K562 (cell line): ENCODE measurements around the gene ALDH7A1. TPM values are rescaled to one million over a fixed set of nuclear protein-coding genes. Genes with fewer than 3 reads are reported as not detected.

Source experiments
- ATAC-seq: fragments of 200-7000 bp; cut with Tn5 transposase; 3 replicates; pipeline ENCODE4 v1.9.1; 2020; ENCODE audit warnings: moderate library complexity
- BruUV-seq: library from RNA; stranded (reverse); fragments of 400-500 nt; replicated peaks from 2 replicates; lab custom pipeline; 2021; lab: Mats Ljungman, UMichigan
- CTCF ChIA-PET: fragments of 300-600 bp; formaldehyde crosslinking; extraction: SDS; loops from one replicate; lab custom pipeline; 2021; ENCODE audit warnings: low intra/inter-chr PET ratio; lab: Yijun Ruan, JAX
- POLR2A ChIA-PET: fragments of 300-600, 350-650 bp; sonication (Branson Sonifier 250); formaldehyde crosslinking; extraction: SDS; loops from one replicate; lab custom pipeline; 2021; ENCODE audit warnings: antibody characterized with exemption, inconsistent platforms; lab: Yijun Ruan, JAX
- DNase-seq, 4 experiments: peaks; one replicate each; pipeline versions ENCODE4 v3.0.0 to v3.0.0-alpha.2; 2011 to 2018; ENCODE audit warnings: low spot score in 3 of 4, mixed read lengths in 3 of 4; ENCODE audit errors: extremely low read depth in 1 of 4
- FAIRE-seq: peaks from 2 replicates; lab custom pipeline; 2011; peaks lifted over from hg19 to GRCh38; lab: Jason Lieb, UNC
- H2AFZ ChIP-seq: 2 replicates; pipeline ENCODE4 v1.6.0; 2011; ENCODE audit warnings: low read depth, low read length, control low read depth, inconsistent platforms
- H3K27ac ChIP-seq: fragments of 200-600 bp; 3 replicates; pipeline ENCODE4 v1.8.0; 2011; ENCODE audit warnings: low read depth, mild to moderate bottlenecking, control low read depth, inconsistent platforms, low read length, moderate library complexity, mixed read lengths; ENCODE audit errors: extremely low read depth
- H3K27me3 ChIP-seq, 2 experiments: fragments of 300-600 bp in 1 of 2; 2 replicates in 1 of 2; 3 replicates in 1 of 2; pipeline versions ENCODE4 v1.6.0 to v1.8.0; 2011; ENCODE audit warnings: inconsistent platforms in 2 of 2, low read length in 2 of 2, mild to moderate bottlenecking in 1 of 2, mixed read lengths in 1 of 2, moderate library complexity in 1 of 2; ENCODE audit not compliant: control insufficient read depth in 2 of 2, insufficient read depth in 2 of 2
- H3K36me3 ChIP-seq: fragments of 300-600 bp; 3 replicates; pipeline ENCODE4 v1.8.0; 2011; ENCODE audit warnings: mild to moderate bottlenecking, low read length, inconsistent platforms; ENCODE audit not compliant: control insufficient read depth, insufficient read depth
- H3K4me1 ChIP-seq, 2 experiments: fragments of 200-600 bp in 1 of 2; replicated peaks in 1 of 2; 2 replicates in 1 of 2; 3 replicates in 1 of 2; pipeline versions ENCODE4 v1.5.1 to v1.8.0; 2011; ENCODE audit warnings: inconsistent platforms in 2 of 2, low read length in 2 of 2, mild to moderate bottlenecking in 1 of 2, mixed read lengths in 1 of 2, moderate library complexity in 1 of 2; ENCODE audit not compliant: control insufficient read depth in 2 of 2, insufficient read depth in 2 of 2
- H3K4me2 ChIP-seq: 2 replicates; pipeline ENCODE4 v1.6.1; 2011; ENCODE audit warnings: low read length, control low read depth, inconsistent platforms, mixed read lengths; ENCODE audit not compliant: insufficient read depth
- H3K4me3 ChIP-seq: fragments of 200-600 bp; sonication (generic), shearing (Covaris generic); 2 replicates; pipeline ENCODE4 v1.5.1; 2016; ENCODE audit warnings: control low read depth, inconsistent platforms
- H3K79me2 ChIP-seq: fragments of 200-600 bp; 3 replicates; pipeline ENCODE4 v1.8.0; 2011; ENCODE audit warnings: low read length, inconsistent platforms; ENCODE audit not compliant: control insufficient read depth, insufficient read depth
- H3K9ac ChIP-seq, 2 experiments: 2 replicates each; pipeline versions ENCODE4 v1.6.0 to v1.6.1; 2011; ENCODE audit warnings: low read depth in 2 of 2, low read length in 2 of 2, control low read depth in 1 of 2, inconsistent platforms in 1 of 2, mild to moderate bottlenecking in 1 of 2, mixed read lengths in 1 of 2; ENCODE audit not compliant: insufficient read depth in 1 of 2
- H3K9me1 ChIP-seq: one replicate; pipeline ENCODE4 v1.6.0; 2011; ENCODE audit warnings: inconsistent platforms, mild to moderate bottlenecking, low read length, moderate library complexity; ENCODE audit not compliant: control insufficient read depth, insufficient read depth
- H3K9me3 ChIP-seq: replicated peaks from 2 replicates; pipeline ENCODE4 v1.5.1; 2011; ENCODE audit warnings: low read depth, low read length, inconsistent platforms; ENCODE audit not compliant: control insufficient read depth, insufficient read depth
- H4K20me1 ChIP-seq: replicated peaks from 2 replicates; pipeline ENCODE4 v1.6.1; 2011; ENCODE audit warnings: low read length, inconsistent platforms, mixed read lengths; ENCODE audit not compliant: control insufficient read depth, insufficient read depth
- CXXC5 ChIP-seq: fragments of 250-450 bp; sonication (Bioruptor Pico); IDR thresholded peaks from 2 replicates; pipeline ENCODE4 v1.8.0; 2022; ENCODE audit warnings: inconsistent platforms, mild to moderate bottlenecking, moderate library complexity
- MEIS2 ChIP-seq: fragments of 450-650 bp; IDR thresholded peaks from 2 replicates; pipeline ENCODE4 v1.6.1; 2014; ENCODE audit warnings: mild to moderate bottlenecking; ENCODE audit not compliant: partially characterized antibody
- POLR2G ChIP-seq: fragments of 200-400 bp; formaldehyde crosslinking; IDR thresholded peaks from 2 replicates; pipeline ENCODE4 v1.6.1; 2017; ENCODE audit warnings: low read depth, mild to moderate bottlenecking, antibody characterized with exemption, low read length, moderate library complexity
- ZNF785 ChIP-seq: fragments of 250-450 bp; sonication (Bioruptor Pico); IDR thresholded peaks from 2 replicates; pipeline ENCODE4 v1.4.0; 2020; ENCODE audit warnings: mild to moderate bottlenecking
- WGBS: fragments of 100-300 bp; shearing (Covaris generic); methylation state at CpG from one replicate; pipeline ENCODE4 v1.1.6; 2016; ENCODE audit warnings: low coverage, mixed read lengths; ENCODE audit not compliant: insufficient coverage; ENCODE audit errors: missing lambda C conversion rate; 5-methylcytosine and 5-hydroxymethylcytosine counted together
- in situ Hi-C: fragments of 300-500 bp; cut with MboI; formaldehyde crosslinking; loops from 4 replicates; pipeline ENCODE4 v1.15.0; 2018; ENCODE audit warnings: inconsistent platforms, mixed read lengths
- intact Hi-C: fragments of 100-400 bp; cut with micrococcal nuclease; formaldehyde crosslinking; loops from 2 replicates; pipeline ENCODE4 v1.14.2; 2022
- polyA plus RNA-seq, 8 experiments: library from polyadenylated mRNA; depleted of rRNA in 4 of 8; stranded (reverse) in 5 of 8; unstranded in 3 of 8; fragments of >200 nt; fragmentation: Nextera tagmentation in 2 of 8; fragmentation: Illumina TruSeq in 1 of 8; extraction: Ambion mirVana in 2 of 8; extraction: Trizol in 1 of 8; gene quantifications; 2 replicates each; pipeline versions ENCODE4 v1.2.1 to v1.2.3, GENCODE V29; 2011 to 2014; ENCODE audit warnings: inconsistent platforms in 1 of 8, missing spikeins in 1 of 8
- total RNA-seq, 7 experiments: library from RNA; depleted of rRNA in 6 of 7; stranded (reverse); fragments of >200 nt in 6 of 7; fragmentation: Illumina TruSeq in 2 of 7; extraction: Trizol in 2 of 7; gene quantifications; 2 replicates each; pipeline versions ENCODE4 v1.2.1 to v1.2.3, GENCODE V29; 2011 to 2021; ENCODE audit warnings: low replicate concordance in 1 of 7
- TF ChIP-seq, protein P1 (sequence below): sonication (generic); formaldehyde crosslinking; IDR thresholded peaks from 2 replicates; pipeline ENCODE4 v1.8.0; 2022; ENCODE audit warnings: missing genetic modification reagents, mild to moderate bottlenecking, borderline replicate concordance
- TF ChIP-seq, protein P2 (sequence below): fragments of 200-800 bp; sonication (Bioruptor generic); IDR thresholded peaks from 2 replicates; pipeline ENCODE4 v1.6.1; 2017; ENCODE audit warnings: missing genetic modification characterization, missing compliant biosample characterization
- TF ChIP-seq, protein P3 (sequence below): fragments of 200-600 bp; sonication (generic); IDR thresholded peaks from one replicate; pipeline ENCODE4 v1.6.1; 2012; ENCODE audit warnings: mild to moderate bottlenecking, low read depth, low read length, inconsistent platforms

Gene ALDH7A1
- total and polyA plus RNA-seq, 9 of the 15 experiments (the other 6 are each of a cell fraction or from before 2014, with no cell fraction given), result 0.04 to 0.49 TPM; not detected in 7

DNA sequence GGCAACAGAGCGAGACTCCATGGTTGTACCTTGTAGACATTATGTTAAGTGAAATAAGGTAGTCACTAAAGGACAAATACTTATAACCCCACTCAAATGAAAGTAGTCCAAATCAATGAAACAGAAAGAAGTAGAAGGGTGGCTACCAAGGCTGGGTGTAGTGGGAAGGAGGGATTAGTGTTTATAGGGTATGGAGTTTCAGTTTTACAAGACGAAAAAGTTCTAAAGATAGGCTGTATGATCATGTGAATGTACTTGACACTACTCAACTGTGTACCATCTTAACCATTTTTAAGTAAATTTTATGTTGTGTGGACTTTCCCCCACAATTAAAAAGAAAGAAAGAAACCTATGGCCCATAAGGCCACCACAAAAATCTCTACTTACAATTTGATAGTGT is 32.2 kb downstream of the ALDH7A1 start:
- Histone ChIP-seq H3K9ac (no peak overlapping the region), H3K4me2 (no peak overlapping the region), H3K36me3 (no peaks in the 10 kb centered on the region), H3K4me3 (no peak overlapping the region), H2AFZ (no peak overlapping the region), H3K4me1 (no peaks in the 10 kb centered on the region), H3K79me2 (no peaks in the 10 kb centered on the region), H3K27ac (no peak overlapping the region), H3K9me3 (no peaks in the 10 kb centered on the region), H3K27me3 (peaks cover 3 to 4% of the 10 kb centered on the region in 2 experiments; a peak in 2 of 5 replicates), H3K9me1 (no peaks in the 10 kb centered on the region), H4K20me1 (no peaks in the 10 kb centered on the region)
- no peak for FAIRE-seq
- no peak for ATAC-seq
- POLR2A ChIA-PET, result no interaction called here
- WGBS, result 15% methylated on average over 2 of the region's 2 CpGs
- CTCF ChIA-PET, result no interaction called here
- no peak for DNase-seq
- BruUV-seq, result no TSS peak
- in situ Hi-C loops (no loop called here), intact Hi-C loops (no loop called here)
- TF ChIP-seq POLR2G, result no peak
- TF ChIP-seq MEIS2, result no peak
- TF ChIP-seq, protein P1, sequence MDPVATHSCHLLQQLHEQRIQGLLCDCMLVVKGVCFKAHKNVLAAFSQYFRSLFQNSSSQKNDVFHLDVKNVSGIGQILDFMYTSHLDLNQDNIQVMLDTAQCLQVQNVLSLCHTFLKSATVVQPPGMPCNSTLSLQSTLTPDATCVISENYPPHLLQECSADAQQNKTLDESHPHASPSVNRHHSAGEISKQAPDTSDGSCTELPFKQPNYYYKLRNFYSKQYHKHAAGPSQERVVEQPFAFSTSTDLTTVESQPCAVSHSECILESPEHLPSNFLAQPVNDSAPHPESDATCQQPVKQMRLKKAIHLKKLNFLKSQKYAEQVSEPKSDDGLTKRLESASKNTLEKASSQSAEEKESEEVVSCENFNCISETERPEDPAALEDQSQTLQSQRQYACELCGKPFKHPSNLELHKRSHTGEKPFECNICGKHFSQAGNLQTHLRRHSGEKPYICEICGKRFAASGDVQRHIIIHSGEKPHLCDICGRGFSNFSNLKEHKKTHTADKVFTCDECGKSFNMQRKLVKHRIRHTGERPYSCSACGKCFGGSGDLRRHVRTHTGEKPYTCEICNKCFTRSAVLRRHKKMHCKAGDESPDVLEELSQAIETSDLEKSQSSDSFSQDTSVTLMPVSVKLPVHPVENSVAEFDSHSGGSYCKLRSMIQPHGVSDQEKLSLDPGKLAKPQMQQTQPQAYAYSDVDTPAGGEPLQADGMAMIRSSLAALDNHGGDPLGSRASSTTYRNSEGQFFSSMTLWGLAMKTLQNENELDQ, result no peak
- no peak for TF ChIP-seq ZNF785 (CRISPR knock-in tag)
- TF ChIP-seq, protein P2, sequence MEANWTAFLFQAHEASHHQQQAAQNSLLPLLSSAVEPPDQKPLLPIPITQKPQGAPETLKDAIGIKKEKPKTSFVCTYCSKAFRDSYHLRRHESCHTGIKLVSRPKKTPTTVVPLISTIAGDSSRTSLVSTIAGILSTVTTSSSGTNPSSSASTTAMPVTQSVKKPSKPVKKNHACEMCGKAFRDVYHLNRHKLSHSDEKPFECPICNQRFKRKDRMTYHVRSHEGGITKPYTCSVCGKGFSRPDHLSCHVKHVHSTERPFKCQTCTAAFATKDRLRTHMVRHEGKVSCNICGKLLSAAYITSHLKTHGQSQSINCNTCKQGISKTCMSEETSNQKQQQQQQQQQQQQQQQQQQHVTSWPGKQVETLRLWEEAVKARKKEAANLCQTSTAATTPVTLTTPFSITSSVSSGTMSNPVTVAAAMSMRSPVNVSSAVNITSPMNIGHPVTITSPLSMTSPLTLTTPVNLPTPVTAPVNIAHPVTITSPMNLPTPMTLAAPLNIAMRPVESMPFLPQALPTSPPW, result no peak
- TF ChIP-seq CXXC5 (CRISPR knock-in tag), result no peak
- TF ChIP-seq, protein P3, sequence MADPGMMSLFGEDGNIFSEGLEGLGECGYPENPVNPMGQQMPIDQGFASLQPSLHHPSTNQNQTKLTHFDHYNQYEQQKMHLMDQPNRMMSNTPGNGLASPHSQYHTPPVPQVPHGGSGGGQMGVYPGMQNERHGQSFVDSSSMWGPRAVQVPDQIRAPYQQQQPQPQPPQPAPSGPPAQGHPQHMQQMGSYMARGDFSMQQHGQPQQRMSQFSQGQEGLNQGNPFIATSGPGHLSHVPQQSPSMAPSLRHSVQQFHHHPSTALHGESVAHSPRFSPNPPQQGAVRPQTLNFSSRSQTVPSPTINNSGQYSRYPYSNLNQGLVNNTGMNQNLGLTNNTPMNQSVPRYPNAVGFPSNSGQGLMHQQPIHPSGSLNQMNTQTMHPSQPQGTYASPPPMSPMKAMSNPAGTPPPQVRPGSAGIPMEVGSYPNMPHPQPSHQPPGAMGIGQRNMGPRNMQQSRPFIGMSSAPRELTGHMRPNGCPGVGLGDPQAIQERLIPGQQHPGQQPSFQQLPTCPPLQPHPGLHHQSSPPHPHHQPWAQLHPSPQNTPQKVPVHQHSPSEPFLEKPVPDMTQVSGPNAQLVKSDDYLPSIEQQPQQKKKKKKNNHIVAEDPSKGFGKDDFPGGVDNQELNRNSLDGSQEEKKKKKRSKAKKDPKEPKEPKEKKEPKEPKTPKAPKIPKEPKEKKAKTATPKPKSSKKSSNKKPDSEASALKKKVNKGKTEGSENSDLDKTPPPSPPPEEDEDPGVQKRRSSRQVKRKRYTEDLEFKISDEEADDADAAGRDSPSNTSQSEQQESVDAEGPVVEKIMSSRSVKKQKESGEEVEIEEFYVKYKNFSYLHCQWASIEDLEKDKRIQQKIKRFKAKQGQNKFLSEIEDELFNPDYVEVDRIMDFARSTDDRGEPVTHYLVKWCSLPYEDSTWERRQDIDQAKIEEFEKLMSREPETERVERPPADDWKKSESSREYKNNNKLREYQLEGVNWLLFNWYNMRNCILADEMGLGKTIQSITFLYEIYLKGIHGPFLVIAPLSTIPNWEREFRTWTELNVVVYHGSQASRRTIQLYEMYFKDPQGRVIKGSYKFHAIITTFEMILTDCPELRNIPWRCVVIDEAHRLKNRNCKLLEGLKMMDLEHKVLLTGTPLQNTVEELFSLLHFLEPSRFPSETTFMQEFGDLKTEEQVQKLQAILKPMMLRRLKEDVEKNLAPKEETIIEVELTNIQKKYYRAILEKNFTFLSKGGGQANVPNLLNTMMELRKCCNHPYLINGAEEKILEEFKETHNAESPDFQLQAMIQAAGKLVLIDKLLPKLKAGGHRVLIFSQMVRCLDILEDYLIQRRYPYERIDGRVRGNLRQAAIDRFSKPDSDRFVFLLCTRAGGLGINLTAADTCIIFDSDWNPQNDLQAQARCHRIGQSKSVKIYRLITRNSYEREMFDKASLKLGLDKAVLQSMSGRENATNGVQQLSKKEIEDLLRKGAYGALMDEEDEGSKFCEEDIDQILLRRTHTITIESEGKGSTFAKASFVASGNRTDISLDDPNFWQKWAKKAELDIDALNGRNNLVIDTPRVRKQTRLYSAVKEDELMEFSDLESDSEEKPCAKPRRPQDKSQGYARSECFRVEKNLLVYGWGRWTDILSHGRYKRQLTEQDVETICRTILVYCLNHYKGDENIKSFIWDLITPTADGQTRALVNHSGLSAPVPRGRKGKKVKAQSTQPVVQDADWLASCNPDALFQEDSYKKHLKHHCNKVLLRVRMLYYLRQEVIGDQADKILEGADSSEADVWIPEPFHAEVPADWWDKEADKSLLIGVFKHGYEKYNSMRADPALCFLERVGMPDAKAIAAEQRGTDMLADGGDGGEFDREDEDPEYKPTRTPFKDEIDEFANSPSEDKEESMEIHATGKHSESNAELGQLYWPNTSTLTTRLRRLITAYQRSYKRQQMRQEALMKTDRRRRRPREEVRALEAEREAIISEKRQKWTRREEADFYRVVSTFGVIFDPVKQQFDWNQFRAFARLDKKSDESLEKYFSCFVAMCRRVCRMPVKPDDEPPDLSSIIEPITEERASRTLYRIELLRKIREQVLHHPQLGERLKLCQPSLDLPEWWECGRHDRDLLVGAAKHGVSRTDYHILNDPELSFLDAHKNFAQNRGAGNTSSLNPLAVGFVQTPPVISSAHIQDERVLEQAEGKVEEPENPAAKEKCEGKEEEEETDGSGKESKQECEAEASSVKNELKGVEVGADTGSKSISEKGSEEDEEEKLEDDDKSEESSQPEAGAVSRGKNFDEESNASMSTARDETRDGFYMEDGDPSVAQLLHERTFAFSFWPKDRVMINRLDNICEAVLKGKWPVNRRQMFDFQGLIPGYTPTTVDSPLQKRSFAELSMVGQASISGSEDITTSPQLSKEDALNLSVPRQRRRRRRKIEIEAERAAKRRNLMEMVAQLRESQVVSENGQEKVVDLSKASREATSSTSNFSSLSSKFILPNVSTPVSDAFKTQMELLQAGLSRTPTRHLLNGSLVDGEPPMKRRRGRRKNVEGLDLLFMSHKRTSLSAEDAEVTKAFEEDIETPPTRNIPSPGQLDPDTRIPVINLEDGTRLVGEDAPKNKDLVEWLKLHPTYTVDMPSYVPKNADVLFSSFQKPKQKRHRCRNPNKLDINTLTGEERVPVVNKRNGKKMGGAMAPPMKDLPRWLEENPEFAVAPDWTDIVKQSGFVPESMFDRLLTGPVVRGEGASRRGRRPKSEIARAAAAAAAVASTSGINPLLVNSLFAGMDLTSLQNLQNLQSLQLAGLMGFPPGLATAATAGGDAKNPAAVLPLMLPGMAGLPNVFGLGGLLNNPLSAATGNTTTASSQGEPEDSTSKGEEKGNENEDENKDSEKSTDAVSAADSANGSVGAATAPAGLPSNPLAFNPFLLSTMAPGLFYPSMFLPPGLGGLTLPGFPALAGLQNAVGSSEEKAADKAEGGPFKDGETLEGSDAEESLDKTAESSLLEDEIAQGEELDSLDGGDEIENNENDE, result no peak
